HG02840 (cell line): Measurements from ENCODE around the gene ZNF749.

Experiments used
- ATAC-seq: cut with Tn5 transposase; IDR thresholded peaks from one replicate; pipeline ENCODE4 v1.9.1; 2021; ENCODE audit warnings: mild to moderate bottlenecking, moderate library complexity, moderate number of reproducible peaks; ENCODE audit not compliant: unreplicated experiment, low FRiP score

The ZNF749 gene

GRCh38 chr19:57435062-57435978, at the start of gene ZNF749:
ZNF749 (plus strand) TSS chr19:57435325; CDS start chr19:57435579, 254 bp downstream.
- peak; percentile 96 for ATAC-seq

GRCh38 chr19:57389194-57389729, 45.9 kb upstream of the ZNF749 start:
- ATAC-seq = no peak

DNA sequence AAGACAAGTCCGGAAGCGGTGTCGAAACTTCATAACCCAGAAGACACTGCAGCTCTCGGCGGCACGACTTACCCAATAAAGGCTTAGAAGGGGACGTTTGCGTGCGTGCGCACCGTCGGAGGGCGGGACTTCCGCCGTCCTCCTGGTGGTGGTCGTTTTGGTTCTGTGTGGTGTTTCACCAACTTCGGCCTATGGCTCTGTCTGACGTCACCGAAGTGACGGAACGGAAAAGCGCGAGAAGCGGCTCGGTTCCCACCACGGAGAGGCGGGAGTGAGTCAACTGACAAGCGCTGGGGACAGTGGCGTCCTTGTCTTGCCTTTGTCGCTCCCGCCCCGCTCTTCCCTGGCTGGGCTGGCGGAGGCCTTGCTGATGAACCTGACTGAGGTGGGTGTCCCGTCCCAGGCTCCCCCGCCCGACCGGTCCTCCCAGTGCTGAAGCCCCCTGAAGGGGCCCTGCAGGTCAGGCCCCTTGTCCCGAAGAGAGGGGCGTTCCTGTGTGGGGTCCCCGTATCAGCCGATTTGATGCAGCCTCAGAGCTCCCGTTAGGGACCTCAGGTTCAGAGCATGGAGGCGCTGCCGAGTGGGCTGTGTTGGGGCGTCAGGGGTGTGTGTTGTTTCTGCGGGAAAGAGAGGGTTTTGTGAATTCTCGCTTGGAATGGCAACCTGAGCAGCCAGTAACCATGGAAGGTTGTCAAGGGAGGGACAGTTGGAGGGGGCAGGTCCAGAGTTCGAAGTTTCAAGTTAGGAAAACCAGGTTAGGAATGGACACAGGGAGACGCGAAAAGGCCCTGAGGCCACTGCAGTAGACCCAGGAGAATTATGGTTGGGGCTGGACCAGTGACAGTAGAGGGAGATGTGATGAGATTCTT, 45.2 kb upstream of the ZNF749 start, which contains the start of gene ZNF548:
Gene ZNF548 (plus strand): TSS at position 125 of the 869 bp plus-strand sequence. CDS start 246 bp downstream, at position 371.
- peak; percentile 95 for ATAC-seq

DNA sequence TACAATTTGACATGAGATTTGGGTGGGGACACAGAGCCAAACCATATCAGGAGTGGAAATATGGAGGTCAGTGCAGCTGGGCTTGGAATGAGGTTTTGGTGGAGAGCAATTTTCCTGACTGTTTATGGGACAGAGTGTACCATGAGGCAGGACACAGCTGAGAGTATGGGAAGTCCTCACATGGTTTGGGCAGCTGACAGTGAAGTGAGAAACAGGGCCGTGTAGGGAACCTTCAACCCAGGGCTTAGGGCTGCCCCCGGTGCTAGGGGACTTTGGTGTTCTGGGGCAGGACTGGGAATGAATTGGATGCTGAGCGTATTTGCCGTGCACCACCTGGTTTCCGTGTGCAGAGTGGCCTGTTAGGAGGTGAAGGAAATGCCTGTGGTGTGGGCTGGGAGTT, 39.4 kb upstream of the ZNF749 start:
- ATAC-seq = no peak

GRCh38 chr19:57398868-57399267, 36.3 kb upstream of the ZNF749 start:
- no peak for ATAC-seq

DNA sequence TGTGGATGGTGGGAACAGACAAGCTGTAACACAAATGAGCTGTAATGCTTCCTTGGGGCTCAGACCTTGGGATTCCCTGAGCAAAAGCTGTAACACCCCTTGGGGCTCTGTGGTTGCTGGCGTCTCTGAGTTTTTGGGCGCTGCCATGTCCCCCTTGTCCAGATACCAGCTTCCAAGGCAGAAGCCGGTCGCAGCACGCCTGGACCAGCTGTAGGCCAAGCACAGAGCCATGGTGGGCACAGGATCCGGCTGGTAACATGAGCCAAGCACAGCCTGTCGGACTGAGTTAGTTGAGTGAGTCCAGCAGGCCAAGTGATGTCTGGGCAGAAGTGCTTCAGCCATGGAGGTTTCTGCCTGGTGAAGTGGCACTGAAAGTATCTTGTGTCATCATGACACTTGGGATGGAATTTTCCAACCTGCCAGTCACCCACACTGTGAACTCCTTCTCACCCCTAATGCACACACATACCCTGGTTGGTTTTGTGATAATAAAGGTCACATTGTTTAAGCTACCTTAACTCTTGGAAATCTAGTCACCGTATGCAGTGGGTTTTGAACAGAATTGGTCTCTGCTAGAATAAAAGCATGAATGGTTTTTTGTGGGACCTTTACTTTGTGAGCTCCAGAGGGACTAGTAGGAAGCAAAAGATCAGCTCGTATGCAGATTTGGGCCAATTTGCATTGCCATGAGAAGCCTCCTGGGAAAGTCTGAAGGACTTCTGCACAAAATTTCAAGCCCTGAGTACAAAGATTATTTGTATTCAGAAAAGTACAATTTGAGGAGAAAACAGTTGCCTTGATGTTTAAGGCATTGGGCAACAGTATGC, 31.2 kb upstream of the ZNF749 start:
- ATAC-seq = no peak

DNA sequence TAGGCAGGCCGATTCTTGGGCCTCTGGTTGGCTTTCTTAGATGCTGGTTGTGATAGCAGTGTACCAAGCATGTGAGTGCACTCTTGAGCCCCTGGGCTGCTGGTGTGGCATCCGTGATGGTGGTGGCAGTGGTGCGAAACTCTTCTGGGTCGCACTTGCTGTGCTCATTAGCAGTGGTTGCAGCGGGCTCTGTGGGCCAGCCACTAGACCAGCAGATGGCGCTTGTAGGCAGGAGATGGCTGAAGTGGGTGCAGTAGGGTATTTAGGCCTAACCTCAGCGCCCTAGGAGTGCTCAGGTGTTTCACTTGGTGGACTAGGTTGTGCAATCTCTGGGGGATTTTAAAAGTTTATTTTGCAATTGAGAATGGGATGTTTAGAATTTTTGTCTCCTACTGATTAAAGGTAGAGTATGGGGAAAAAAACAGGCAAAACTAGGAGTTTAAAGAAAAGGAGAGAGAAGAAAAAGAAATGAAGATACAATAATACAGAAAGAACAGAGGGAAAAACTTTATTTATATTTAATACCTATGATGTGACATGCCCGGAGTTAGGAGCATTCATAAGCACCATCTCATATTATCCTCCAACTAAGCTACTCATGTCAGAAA, 28.5 kb upstream of the ZNF749 start:
- no peak for ATAC-seq

GRCh38 chr19:57410877-57411671, 24.1 kb upstream of the ZNF749 start, which contains the start of gene ZNF17:
ZNF17 (plus strand) TSS chr19:57411161; CDS start chr19:57413616, 2,455 bp downstream.
- ATAC-seq = peak; percentile 96

DNA sequence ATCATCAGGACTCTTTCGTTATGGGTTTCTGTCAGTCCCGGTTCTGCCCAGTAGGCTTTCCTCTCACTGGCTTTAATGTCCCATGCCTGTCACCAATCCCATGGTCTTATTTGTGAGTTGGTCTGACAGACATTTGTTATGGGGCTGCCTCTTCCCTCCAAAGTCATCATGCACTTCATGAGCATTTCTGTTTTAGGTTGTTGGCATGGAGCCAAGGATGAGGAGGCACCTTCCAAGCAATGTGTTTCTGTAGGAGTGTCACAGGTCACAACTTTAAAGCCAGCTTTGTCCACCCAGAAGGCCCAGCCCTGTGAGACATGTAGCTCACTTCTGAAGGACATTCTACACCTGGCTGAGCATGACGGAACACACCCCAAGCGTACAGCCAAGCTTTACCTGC, 15.7 kb upstream of the ZNF749 start:
- ATAC-seq = no peak

DNA sequence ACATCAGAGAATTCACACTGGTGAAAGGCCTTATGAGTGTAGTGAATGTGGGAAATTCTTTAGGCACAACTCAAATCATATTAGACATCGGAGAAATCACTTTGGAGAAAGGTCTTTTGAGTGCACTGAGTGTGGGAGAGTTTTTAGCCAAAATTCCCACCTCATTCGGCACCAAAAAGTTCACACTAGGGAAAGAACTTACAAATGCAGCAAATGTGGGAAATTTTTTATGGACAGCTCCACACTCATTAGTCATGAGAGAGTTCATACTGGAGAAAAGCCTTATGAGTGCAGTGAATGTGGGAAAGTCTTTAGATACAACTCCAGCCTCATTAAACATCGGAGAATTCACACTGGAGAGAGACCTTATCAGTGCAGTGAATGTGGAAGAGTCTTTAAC, 14.1 kb upstream of the ZNF749 start:
- ATAC-seq = no peak

GRCh38 chr19:57434386-57435061, 601 bp upstream of the ZNF749 start:
- no peak for ATAC-seq

DNA sequence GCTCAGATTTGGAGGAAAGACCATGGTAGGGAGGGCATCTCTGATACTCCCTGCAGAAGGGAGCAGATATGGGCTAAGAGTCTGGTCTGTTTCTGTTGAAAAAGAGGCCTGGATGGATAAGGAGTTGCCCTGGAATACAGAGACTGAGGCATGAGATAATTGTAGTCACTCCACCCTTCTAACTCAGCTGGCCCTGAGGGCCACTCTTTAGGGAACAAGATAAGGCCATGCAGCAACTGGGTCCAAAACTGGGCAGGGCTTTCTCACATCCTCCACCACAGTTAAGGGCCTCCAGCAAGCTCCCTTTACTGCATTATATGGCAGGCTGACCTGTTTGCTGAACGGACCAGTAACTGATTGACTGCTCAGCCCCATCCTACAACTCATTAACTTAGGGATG, 1.3 kb downstream of the ZNF749 start:
- ATAC-seq = no peak

DNA sequence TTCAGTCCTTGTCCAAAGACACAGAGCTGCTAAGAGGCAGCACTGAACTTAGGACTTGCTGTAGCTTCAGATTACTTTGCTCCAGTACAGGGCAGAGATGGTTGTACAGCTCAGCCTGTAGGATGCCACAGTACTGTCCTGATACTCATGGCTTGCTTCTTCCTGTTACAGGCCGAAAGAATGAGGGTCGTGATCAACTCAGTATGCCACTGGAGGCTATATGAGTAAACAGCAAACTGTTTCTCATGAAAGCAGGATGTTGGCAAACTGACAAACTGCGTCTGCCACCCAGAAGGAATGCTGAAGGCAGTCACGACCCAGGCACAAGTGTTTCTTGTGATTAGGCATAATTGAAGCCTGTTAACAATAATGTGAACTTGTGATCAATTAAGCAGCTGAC, 2.8 kb downstream of the ZNF749 start:
- no peak for ATAC-seq

DNA sequence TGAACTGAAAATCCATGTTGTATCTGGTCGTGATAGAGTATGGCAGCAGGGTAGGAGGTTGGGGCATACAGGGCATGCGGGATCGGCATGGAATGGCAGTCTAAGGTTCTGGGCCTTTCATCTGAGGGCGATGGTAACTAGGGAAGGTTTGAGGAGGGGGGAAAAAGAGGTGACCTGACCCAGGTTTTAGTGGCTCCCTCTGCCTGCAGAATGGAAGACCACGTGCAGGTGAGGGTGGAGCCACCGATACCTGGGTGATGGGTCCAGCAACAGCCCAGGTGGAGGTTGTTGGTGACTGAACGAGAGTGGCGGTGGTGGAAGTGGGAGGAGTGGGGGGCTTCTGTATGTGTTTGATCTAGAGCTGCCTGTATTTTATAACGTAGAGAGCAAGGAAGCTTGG, 3.8 kb downstream of the ZNF749 start:
- no peak for ATAC-seq

DNA sequence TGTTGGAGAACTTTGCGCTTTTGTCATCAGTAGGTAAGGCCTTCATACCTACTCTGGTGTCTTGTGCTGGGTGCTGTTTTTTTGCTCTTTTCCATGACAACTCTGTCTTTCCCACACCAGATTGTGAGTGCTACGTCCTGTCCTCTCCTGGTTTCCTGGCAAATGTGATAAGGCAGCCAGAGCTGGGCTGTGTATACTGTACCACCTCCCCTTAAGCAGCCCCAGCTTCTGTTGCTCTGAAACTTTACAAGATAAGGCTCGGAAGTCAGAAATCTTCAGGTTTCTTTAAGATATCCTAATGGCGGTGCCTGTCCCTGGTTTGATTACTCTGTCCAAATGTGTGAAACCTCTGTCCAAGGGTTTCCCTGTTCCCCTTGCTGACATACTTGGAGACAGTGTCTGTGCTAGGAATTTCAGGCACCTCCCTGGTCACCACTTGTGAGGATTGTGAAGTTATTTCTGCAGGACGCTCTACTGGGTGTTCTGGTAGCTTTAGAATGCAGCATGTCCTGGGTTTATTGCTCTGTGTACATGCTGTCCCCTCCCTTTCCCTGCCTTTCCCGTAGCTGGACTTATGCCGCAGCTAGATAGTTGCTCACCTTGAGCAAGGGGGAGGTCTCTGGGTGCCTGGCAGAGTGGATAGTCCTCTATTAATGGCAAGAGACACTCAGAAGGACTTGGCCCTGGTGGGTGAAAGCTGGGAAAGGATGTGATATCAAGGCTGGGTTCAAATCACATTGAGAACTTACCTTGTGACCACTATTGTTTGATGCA, 7.0 kb downstream of the ZNF749 start:
- ATAC-seq = no peak

DNA sequence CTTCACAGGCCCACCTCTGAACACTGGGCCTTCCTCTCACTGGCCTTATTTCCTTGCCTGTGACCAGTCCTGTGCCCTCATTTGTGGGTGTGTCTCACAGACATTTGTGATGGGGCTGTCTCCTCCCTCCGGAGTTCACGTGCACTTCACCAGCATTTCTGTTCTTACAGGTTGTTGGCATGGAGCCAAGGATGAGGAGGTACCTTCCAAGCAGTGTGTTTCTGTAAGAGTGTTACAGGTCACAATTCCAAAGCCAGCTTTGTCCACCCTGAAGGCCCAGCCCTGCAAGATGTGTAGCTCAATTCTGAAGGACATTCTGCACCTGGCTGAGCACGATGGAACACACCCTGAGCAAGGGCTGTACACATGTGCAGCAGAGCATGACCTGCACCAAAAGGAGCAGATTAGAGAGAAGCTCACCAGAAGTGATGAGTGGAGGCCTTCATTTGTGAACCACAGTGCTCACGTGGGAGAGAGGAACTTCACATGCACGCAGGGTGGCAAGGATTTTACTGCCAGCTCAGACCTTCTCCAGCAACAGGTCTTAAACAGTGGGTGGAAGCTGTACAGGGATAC, 8.1 kb downstream of the ZNF749 start:
- ATAC-seq = no peak

- no peak for ATAC-seq
Observed at GRCh38 chr19:57452307-57452706, 17.2 kb downstream of the ZNF749 start.
